Subcutaneous adipose tissue (tissue), 4 donors: ENCODE results near the gene SCN1B. TPM values are rescaled to one million over a fixed set of nuclear protein-coding genes. Genes with fewer than 3 reads are reported as not detected.

Source experiments
- total RNA-seq, 4 donors: library from RNA; depleted of rRNA; stranded (reverse); fragments of >200 nt; gene quantifications; one replicate each; pipeline ENCODE4 v1.1.0, GENCODE V29; 2016
- TF ChIP-seq, protein P1 (sequence below): fragments of 450-650 bp; IDR thresholded peaks from one replicate; pipeline ENCODE4 v1.5.1; 2016; ENCODE audit warnings: low read depth, mild to moderate bottlenecking, control low read depth, antibody characterized with exemption, moderate library complexity

The SCN1B gene
- total RNA-seq, 4 donors from 2014 or later: 8.5 to 18.1 (median 9.6) TPM

DNA sequence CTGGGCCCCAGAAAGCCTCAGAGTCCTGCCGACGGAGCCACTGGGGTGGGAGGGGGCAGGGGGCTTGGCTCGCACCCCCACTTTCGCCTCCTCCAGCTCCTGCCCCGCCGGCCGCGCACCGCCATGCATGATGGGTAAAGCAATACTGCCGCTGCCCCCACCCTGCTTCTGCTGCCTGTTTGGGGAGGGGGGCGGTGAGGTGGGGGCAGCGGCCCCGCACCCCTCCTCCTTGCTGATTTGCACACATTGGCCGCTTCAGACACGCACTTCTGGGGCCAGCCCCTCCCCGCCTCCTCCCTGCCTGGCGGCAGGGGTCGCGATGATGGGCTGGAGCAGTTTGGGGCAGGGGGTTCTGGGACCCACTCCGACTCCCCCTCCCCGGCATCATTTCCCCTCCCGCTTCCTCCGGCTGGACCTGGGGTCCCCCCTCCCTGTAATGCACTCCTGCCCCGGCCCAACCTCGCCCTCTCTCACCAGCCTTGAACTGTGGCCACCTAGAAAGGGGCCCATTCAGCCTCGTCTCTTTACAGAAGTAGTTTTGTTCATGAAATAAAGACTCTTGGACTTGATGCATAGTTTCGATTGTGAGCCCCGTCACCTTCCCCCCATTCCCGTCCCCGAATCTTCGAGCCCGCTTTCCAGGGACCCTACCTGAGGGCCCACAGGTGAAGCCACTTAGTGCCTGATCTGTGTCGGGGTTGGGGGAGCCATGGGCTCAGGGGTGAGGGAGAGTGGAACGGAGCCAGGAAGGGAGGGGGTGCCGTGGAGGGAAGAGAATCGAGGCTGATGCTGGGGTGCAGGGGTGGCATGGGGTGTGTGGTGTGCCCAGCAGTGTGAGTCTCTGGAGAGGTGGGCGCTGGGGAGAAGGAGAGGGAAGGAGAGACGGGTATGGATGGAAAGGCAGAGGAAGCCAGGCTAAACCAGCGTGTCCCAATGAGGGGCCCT lies 9.9 kb downstream of the SCN1B start:
- TF ChIP-seq, protein P1, sequence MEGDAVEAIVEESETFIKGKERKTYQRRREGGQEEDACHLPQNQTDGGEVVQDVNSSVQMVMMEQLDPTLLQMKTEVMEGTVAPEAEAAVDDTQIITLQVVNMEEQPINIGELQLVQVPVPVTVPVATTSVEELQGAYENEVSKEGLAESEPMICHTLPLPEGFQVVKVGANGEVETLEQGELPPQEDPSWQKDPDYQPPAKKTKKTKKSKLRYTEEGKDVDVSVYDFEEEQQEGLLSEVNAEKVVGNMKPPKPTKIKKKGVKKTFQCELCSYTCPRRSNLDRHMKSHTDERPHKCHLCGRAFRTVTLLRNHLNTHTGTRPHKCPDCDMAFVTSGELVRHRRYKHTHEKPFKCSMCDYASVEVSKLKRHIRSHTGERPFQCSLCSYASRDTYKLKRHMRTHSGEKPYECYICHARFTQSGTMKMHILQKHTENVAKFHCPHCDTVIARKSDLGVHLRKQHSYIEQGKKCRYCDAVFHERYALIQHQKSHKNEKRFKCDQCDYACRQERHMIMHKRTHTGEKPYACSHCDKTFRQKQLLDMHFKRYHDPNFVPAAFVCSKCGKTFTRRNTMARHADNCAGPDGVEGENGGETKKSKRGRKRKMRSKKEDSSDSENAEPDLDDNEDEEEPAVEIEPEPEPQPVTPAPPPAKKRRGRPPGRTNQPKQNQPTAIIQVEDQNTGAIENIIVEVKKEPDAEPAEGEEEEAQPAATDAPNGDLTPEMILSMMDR: no peak

DNA sequence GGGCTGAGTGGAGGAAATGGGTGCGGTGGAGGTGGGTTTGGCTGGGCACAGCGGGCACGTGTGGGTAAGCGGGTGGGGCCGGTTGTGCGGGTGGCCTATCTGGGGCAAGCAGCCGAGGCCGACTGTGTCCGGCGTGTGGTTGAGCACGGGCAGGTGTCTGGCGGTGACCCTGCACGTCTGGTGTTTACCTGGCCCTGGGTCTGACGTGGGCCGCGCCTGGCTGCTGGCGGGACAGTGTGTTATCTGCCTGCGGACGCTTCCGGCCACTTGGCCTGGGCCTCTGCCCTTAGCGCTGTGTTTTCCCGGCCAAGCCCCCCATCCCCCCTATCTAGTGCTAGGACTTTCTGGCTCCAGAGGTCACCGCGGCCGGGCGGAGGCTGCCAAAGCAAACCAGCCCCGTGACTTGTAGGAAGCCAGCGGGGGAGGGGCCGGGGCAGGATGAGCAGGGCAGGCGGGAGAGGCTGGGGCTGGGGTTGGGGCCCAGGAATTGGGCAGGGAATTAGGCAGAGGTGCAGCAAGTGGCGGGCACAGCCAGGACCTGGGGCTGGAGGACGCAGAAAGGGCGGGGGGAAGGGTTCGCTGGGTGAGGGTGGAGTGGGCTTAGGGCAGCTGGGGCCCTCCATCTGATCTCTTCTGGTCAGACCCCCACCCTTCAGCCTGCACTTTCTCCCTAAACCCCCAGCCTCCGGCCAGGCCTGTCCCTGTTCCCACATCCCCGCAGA lies 10.7 kb downstream of the SCN1B start:
- TF ChIP-seq, protein P1: no peak

DNA sequence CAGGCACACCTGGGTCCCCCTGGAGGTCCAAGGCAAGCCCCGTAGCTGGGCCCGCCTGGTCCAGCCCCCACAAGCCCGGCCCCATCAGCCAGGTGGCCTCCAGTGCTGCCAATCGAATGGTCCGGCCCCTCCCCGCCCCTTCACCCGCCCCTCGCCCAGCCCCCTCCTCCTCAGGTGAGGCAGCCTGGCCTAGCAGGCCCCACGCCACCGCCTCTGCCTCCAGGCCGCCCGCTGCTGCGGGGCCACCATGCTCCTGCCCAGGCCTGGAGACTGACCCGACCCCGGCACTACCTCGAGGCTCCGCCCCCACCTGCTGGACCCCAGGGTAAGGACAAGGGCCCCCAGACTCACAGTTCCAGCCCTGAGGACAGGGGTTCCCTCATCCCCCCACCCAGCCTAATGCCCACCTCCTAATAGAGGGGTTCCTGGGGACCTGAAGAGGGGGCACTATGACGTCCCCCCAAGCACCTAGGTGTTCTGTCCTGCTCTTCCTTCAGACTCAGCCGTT lies 11.3 kb downstream of the SCN1B start, which contains the start of gene HPN:
HPN (plus strand) TSS at position 174 of the 508 bp plus-strand sequence. CDS start 786 bp downstream, outside the sequence.
- TF ChIP-seq, protein P1: no peak

DNA sequence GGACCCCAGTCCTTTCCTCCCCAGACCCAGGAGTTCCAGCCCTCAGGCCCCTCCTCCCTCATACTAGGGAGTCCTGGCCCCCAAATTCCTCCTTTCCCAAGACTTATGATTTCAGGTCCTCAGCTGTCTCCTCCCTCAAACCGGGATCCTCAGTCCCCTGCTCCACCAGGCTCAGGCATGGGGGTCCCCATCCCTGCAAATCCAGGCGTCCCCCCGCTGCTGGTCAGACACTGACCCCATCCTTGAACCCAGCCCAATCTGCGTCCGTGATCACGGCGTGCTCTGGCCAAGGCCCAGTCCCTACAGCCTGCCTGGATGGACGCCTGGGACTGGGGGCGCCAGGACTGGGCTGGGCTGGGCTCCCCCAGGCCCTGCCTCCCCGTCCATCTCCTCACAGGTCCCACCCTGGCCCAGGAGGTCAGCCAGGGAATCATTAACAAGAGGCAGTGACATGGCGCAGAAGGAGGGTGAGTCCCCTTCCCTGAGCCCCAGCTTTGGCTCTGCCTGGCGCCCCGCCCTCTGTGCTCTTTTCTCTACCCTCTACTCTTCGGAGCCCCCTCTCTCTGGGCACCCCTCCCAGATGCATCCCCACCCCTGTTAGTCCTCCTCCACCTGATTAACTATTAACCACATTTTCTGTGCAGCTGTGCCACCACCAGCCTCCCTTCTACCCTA lies 11.9 kb downstream of the SCN1B start:
- TF ChIP-seq, protein P1: no peak

DNA sequence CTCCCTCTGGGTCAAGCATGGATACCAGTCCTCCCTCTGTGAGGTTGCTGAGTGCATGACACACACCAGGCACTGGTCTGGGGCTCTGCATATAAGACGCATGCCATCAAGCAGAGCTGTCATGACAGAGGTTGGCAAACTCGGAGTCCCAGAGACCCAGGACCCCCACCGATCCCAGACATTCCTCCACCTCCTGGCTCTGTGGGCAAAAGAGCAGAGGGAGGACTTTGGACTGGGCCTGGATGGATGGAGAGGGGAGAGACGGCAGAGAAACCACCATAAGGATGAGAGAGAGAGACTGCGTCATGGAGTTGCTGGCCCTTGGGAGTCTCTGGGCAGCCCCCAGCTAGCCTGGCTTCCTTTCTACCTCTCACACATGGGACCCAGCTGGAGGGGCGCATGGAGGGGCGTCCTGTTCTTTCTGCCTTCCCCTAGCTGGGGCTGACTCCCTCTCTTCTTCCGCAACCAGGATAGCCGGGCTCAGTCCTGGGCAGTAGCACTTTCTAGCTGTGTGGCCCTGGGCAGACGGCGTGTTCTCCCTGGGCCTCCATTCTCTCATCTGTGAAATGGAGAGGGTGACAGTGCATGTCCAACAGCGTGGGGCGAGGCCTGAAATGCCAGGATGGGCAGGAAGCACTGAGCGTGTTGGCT lies 12.8 kb downstream of the SCN1B start:
- TF ChIP-seq, protein P1: no peak

DNA sequence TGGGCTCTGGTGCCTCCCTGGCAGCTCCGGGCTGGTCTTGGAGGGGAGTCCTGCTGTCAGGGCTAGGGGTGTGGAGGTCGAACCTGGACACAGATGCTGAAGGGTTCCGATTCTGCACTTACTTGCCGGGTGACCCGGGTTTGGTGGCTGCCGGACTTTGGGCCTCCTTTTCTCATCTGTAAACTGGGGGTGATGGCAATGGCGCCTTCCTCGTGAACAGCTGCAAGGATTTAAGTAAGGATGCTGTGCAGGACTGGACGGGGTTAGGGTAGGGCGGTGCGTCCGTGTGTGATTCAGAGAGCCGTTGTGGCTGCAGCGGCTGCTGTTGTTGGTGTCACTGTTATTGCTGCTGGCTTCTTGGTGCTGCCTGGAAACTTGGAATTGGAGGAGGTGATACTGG lies 13.6 kb downstream of the SCN1B start:
- TF ChIP-seq, protein P1: no peak
